Activated T-cell treated with anti-CD3 and anti-CD28 coated beads, Interleukin-2, amount 50 U/mL, for 72 hours (primary cell): ENCODE measurements around the gene DNM3. TPM values are rescaled to one million over a fixed set of nuclear protein-coding genes. Genes with fewer than 3 reads are reported as not detected.
"Not testable (repeated sequence)": the region's sequence is repeated elsewhere in the genome, so short reads cannot be mapped to it uniquely, and the experiment has no call there.

ENCODE experiments used
- ATAC-seq, 2 donors: fragments of 150-1000 bp; cut with Tn5 transposase; replicated peaks in 1 of 2; 2 replicates each; pipeline ENCODE4 v1.10.0; 2021; ENCODE audit warnings: moderate library complexity in 2 of 2, mild to moderate bottlenecking in 1 of 2
- DNase-seq, 2 donors: peaks; one replicate each; pipeline ENCODE4 v3.0.0; 2021 to 2022; ENCODE audit warnings: mixed read lengths in 1 of 2
- H3K27ac Mint-ChIP-seq: one replicate; pipeline ENCODE4 v1.8.0; 2022; ENCODE audit warnings: mild to moderate bottlenecking, moderate library complexity, mixed read lengths
- H3K27me3 Mint-ChIP-seq: one replicate; pipeline ENCODE4 v1.8.0; 2022; ENCODE audit warnings: low read depth, mixed read lengths
- H3K36me3 Mint-ChIP-seq, 2 donors: one replicate each; pipeline ENCODE4 v1.8.0; 2022; ENCODE audit warnings: mixed read lengths in 2 of 2, mild to moderate bottlenecking in 1 of 2; ENCODE audit not compliant: insufficient read depth in 2 of 2
- H3K4me1 Mint-ChIP-seq: one replicate; pipeline ENCODE4 v1.8.0; 2022; ENCODE audit warnings: low read depth, mixed read lengths
- H3K4me3 Mint-ChIP-seq, 2 donors: one replicate each; pipeline ENCODE4 v1.8.0; 2022; ENCODE audit warnings: mild to moderate bottlenecking in 2 of 2, mixed read lengths in 2 of 2, moderate library complexity in 2 of 2
- H3K9me3 Mint-ChIP-seq, 2 donors: one replicate each; pipeline ENCODE4 v1.8.0; 2022; ENCODE audit warnings: mixed read lengths in 2 of 2
- total RNA-seq, 2 donors: library from RNA; stranded (reverse); gene quantifications; one replicate each; pipeline ENCODE4 v1.2.3, GENCODE V29; 2022

DNM3 gene
- total RNA-seq, 2 donors from 2014 or later, result 1.5 to 3.4 TPM

- H3K36me3 Mint-ChIP-seq, result peaks cover 1 to 3% of the 10 kb centered on the region in 2 donors
- no peak for DNase-seq
- no peaks in the 10 kb centered on the region for H3K4me1 Mint-ChIP-seq
- H3K27me3 Mint-ChIP-seq, result no peaks in the 10 kb centered on the region
- no peak overlapping the region for H3K4me3 Mint-ChIP-seq
- peaks cover 0 to 2% of the 10 kb centered on the region in 2 donors for H3K9me3 Mint-ChIP-seq
- ATAC-seq, result no peak
- H3K27ac Mint-ChIP-seq, result no peak overlapping the region
Observed at GRCh38 chr1:172005856-172006255, 164.6 kb downstream of the DNM3 start.

- no peak for DNase-seq
- Mint-ChIP-seq H3K9me3 (peaks cover 0 to 2% of the 10 kb centered on the region in 2 donors), H3K27ac (no peak overlapping the region), H3K4me1 (no peaks in the 10 kb centered on the region), H3K36me3 (peaks cover 1 to 3% of the 10 kb centered on the region in 2 donors), H3K4me3 (no peak overlapping the region), H3K27me3 (no peaks in the 10 kb centered on the region)
- no peak for ATAC-seq
Observed at GRCh38 chr1:172006660-172007059, 165.4 kb downstream of the DNM3 start.

GRCh38 chr1:172018727-172019311 lies 177.5 kb downstream of the DNM3 start:
- DNase-seq, result no peak
- Mint-ChIP-seq H3K27me3 (no peaks in the 10 kb centered on the region), H3K36me3 (peaks cover 1 to 3% of the 10 kb centered on the region in 2 donors), H3K27ac (no peak overlapping the region), H3K4me3 (no peak overlapping the region), H3K9me3 (no peaks in the 10 kb centered on the region), H3K4me1 (no peaks in the 10 kb centered on the region)
- no peak for ATAC-seq

GRCh38 chr1:172019976-172020375 lies 178.7 kb downstream of the DNM3 start:
- Mint-ChIP-seq H3K9me3 (no peaks in the 10 kb centered on the region), H3K27me3 (no peaks in the 10 kb centered on the region), H3K4me1 (no peaks in the 10 kb centered on the region), H3K4me3 (no peak overlapping the region), H3K27ac (no peak overlapping the region), H3K36me3 (peaks cover 1 to 3% of the 10 kb centered on the region in 2 donors)
- DNase-seq (no peak), ATAC-seq (no peak)

- no peak overlapping the region for H3K4me3 Mint-ChIP-seq
- H3K27ac Mint-ChIP-seq, result no peak overlapping the region
- DNase-seq, result no peak
- H3K36me3 Mint-ChIP-seq, result peaks cover 0 to under 1% of the 10 kb centered on the region in 2 donors
- no peak for ATAC-seq
- no peaks in the 10 kb centered on the region for H3K27me3 Mint-ChIP-seq
- peaks cover 0 to 2% of the 10 kb centered on the region in 2 donors for H3K9me3 Mint-ChIP-seq
- H3K4me1 Mint-ChIP-seq, result no peaks in the 10 kb centered on the region
Observed at GRCh38 chr1:172024516-172024915, 183.2 kb downstream of the DNM3 start.

GRCh38 chr1:172024944-172025738 lies 183.8 kb downstream of the DNM3 start:
- ATAC-seq, DNase-seq, H3K4me3 Mint-ChIP-seq, H3K9me3 Mint-ChIP-seq, H3K27ac Mint-ChIP-seq, H3K27me3 Mint-ChIP-seq, H3K4me1 Mint-ChIP-seq, H3K36me3 Mint-ChIP-seq: not testable (repeated sequence)

GRCh38 chr1:172040466-172040865 lies 199.2 kb downstream of the DNM3 start:
- no peak for DNase-seq
- Mint-ChIP-seq H3K9me3 (peaks cover 0 to 2% of the 10 kb centered on the region in 2 donors), H3K4me3 (no peak overlapping the region), H3K4me1 (no peaks in the 10 kb centered on the region), H3K36me3 (no peaks in the 10 kb centered on the region), H3K27me3 (no peaks in the 10 kb centered on the region), H3K27ac (no peak overlapping the region)
- ATAC-seq, result no peak

GRCh38 chr1:172041102-172041501 lies 199.8 kb downstream of the DNM3 start:
- Mint-ChIP-seq H3K9me3 (peaks cover 0 to 2% of the 10 kb centered on the region in 2 donors), H3K36me3 (no peaks in the 10 kb centered on the region), H3K27me3 (no peaks in the 10 kb centered on the region)

GRCh38 chr1:172041742-172042141 lies 200.4 kb downstream of the DNM3 start:
- Mint-ChIP-seq H3K4me1 (no peaks in the 10 kb centered on the region), H3K36me3 (no peaks in the 10 kb centered on the region), H3K4me3 (no peak overlapping the region), H3K27me3 (no peaks in the 10 kb centered on the region), H3K27ac (no peak overlapping the region), H3K9me3 (peaks cover 0 to 2% of the 10 kb centered on the region in 2 donors)
- ATAC-seq, result no peak
- no peak for DNase-seq

More at GRCh38 chr1:172041102-172041501, 199.8 kb downstream of the DNM3 start:
- no peak for DNase-seq
- H3K4me1 Mint-ChIP-seq, result no peaks in the 10 kb centered on the region
- no peak for ATAC-seq
- H3K4me3 Mint-ChIP-seq, result no peak overlapping the region
- H3K27ac Mint-ChIP-seq, result no peak overlapping the region

- Mint-ChIP-seq H3K27ac (no peak overlapping the region), H3K4me3 (no peak overlapping the region), H3K9me3 (peaks cover 0 to 2% of the 10 kb centered on the region in 2 donors), H3K36me3 (peaks cover 0 to 2% of the 10 kb centered on the region in 2 donors), H3K4me1 (no peaks in the 10 kb centered on the region), H3K27me3 (no peaks in the 10 kb centered on the region)
- ATAC-seq, result no peak
- no peak for DNase-seq
Observed at GRCh38 chr1:172043900-172044299, 202.6 kb downstream of the DNM3 start.

- DNase-seq (no peak), ATAC-seq (no peak)
- Mint-ChIP-seq H3K27ac (no peak overlapping the region), H3K27me3 (no peaks in the 10 kb centered on the region), H3K9me3 (no peaks in the 10 kb centered on the region), H3K4me3 (no peak overlapping the region), H3K36me3 (peaks cover 0 to 2% of the 10 kb centered on the region in 2 donors), H3K4me1 (no peaks in the 10 kb centered on the region)
Observed at GRCh38 chr1:172051898-172052297, 210.6 kb downstream of the DNM3 start.

GRCh38 chr1:172054172-172054571 lies 212.9 kb downstream of the DNM3 start:
- no peak overlapping the region for H3K27ac Mint-ChIP-seq
- H3K4me1 Mint-ChIP-seq, result no peaks in the 10 kb centered on the region
- H3K36me3 Mint-ChIP-seq, result no peaks in the 10 kb centered on the region
- no peaks in the 10 kb centered on the region for H3K27me3 Mint-ChIP-seq
- H3K9me3 Mint-ChIP-seq, result no peaks in the 10 kb centered on the region
- DNase-seq (no peak), ATAC-seq (no peak)
- H3K4me3 Mint-ChIP-seq, result no peak overlapping the region

- not testable (repeated sequence) for H3K36me3 Mint-ChIP-seq, H3K27me3 Mint-ChIP-seq, DNase-seq, H3K9me3 Mint-ChIP-seq, H3K27ac Mint-ChIP-seq, ATAC-seq, H3K4me1 Mint-ChIP-seq, H3K4me3 Mint-ChIP-seq
Observed at GRCh38 chr1:172055816-172056419, 214.6 kb downstream of the DNM3 start.
